K562 (cell line): ENCODE results near the gene RAVER2. TPM values are rescaled to one million over a fixed set of nuclear protein-coding genes. Genes with fewer than 3 reads are reported as not detected.

Experiments
- ATAC-seq: fragments of 200-7000 bp; cut with Tn5 transposase; 3 replicates; pipeline ENCODE4 v1.9.1; 2020; ENCODE audit warnings: moderate library complexity
- BruUV-seq: library from RNA; stranded (reverse); fragments of 400-500 nt; replicated peaks from 2 replicates; lab custom pipeline; 2021; lab: Mats Ljungman, UMichigan
- CTCF ChIA-PET: fragments of 300-600 bp; formaldehyde crosslinking; extraction: SDS; loops from one replicate; lab custom pipeline; 2021; ENCODE audit warnings: low intra/inter-chr PET ratio; lab: Yijun Ruan, JAX
- POLR2A ChIA-PET: fragments of 300-600, 350-650 bp; sonication (Branson Sonifier 250); formaldehyde crosslinking; extraction: SDS; loops from one replicate; lab custom pipeline; 2021; ENCODE audit warnings: antibody characterized with exemption, inconsistent platforms; lab: Yijun Ruan, JAX
- DNase-seq, 4 experiments: peaks; one replicate each; pipeline versions ENCODE4 v3.0.0 to v3.0.0-alpha.2; 2011 to 2018; ENCODE audit warnings: low spot score in 3 of 4, mixed read lengths in 3 of 4; ENCODE audit errors: extremely low read depth in 1 of 4
- FAIRE-seq: peaks from 2 replicates; lab custom pipeline; 2011; peaks lifted over from hg19 to GRCh38; lab: Jason Lieb, UNC
- H2AFZ ChIP-seq: 2 replicates; pipeline ENCODE4 v1.6.0; 2011; ENCODE audit warnings: low read depth, low read length, control low read depth, inconsistent platforms
- H3K27ac ChIP-seq: fragments of 200-600 bp; 3 replicates; pipeline ENCODE4 v1.8.0; 2011; ENCODE audit warnings: low read depth, mild to moderate bottlenecking, control low read depth, inconsistent platforms, low read length, moderate library complexity, mixed read lengths; ENCODE audit errors: extremely low read depth
- H3K27me3 ChIP-seq, 2 experiments: fragments of 300-600 bp in 1 of 2; 2 replicates in 1 of 2; 3 replicates in 1 of 2; pipeline versions ENCODE4 v1.6.0 to v1.8.0; 2011; ENCODE audit warnings: inconsistent platforms in 2 of 2, low read length in 2 of 2, mild to moderate bottlenecking in 1 of 2, mixed read lengths in 1 of 2, moderate library complexity in 1 of 2; ENCODE audit not compliant: control insufficient read depth in 2 of 2, insufficient read depth in 2 of 2
- H3K36me3 ChIP-seq: fragments of 300-600 bp; 3 replicates; pipeline ENCODE4 v1.8.0; 2011; ENCODE audit warnings: mild to moderate bottlenecking, low read length, inconsistent platforms; ENCODE audit not compliant: control insufficient read depth, insufficient read depth
- H3K4me1 ChIP-seq, 2 experiments: fragments of 200-600 bp in 1 of 2; replicated peaks in 1 of 2; 2 replicates in 1 of 2; 3 replicates in 1 of 2; pipeline versions ENCODE4 v1.5.1 to v1.8.0; 2011; ENCODE audit warnings: inconsistent platforms in 2 of 2, low read length in 2 of 2, mild to moderate bottlenecking in 1 of 2, mixed read lengths in 1 of 2, moderate library complexity in 1 of 2; ENCODE audit not compliant: control insufficient read depth in 2 of 2, insufficient read depth in 2 of 2
- H3K4me2 ChIP-seq: 2 replicates; pipeline ENCODE4 v1.6.1; 2011; ENCODE audit warnings: low read length, control low read depth, inconsistent platforms, mixed read lengths; ENCODE audit not compliant: insufficient read depth
- H3K4me3 ChIP-seq: fragments of 200-600 bp; sonication (generic), shearing (Covaris generic); 2 replicates; pipeline ENCODE4 v1.5.1; 2016; ENCODE audit warnings: control low read depth, inconsistent platforms
- H3K79me2 ChIP-seq: fragments of 200-600 bp; 3 replicates; pipeline ENCODE4 v1.8.0; 2011; ENCODE audit warnings: low read length, inconsistent platforms; ENCODE audit not compliant: control insufficient read depth, insufficient read depth
- H3K9ac ChIP-seq, 2 experiments: 2 replicates each; pipeline versions ENCODE4 v1.6.0 to v1.6.1; 2011; ENCODE audit warnings: low read depth in 2 of 2, low read length in 2 of 2, control low read depth in 1 of 2, inconsistent platforms in 1 of 2, mild to moderate bottlenecking in 1 of 2, mixed read lengths in 1 of 2; ENCODE audit not compliant: insufficient read depth in 1 of 2
- H3K9me1 ChIP-seq: one replicate; pipeline ENCODE4 v1.6.0; 2011; ENCODE audit warnings: inconsistent platforms, mild to moderate bottlenecking, low read length, moderate library complexity; ENCODE audit not compliant: control insufficient read depth, insufficient read depth
- H3K9me3 ChIP-seq: replicated peaks from 2 replicates; pipeline ENCODE4 v1.5.1; 2011; ENCODE audit warnings: low read depth, low read length, inconsistent platforms; ENCODE audit not compliant: control insufficient read depth, insufficient read depth
- H4K20me1 ChIP-seq: replicated peaks from 2 replicates; pipeline ENCODE4 v1.6.1; 2011; ENCODE audit warnings: low read length, inconsistent platforms, mixed read lengths; ENCODE audit not compliant: control insufficient read depth, insufficient read depth
- ARID2 ChIP-seq: fragments of 450-650 bp; IDR thresholded peaks from 2 replicates; pipeline ENCODE4 v1.6.1; 2017; ENCODE audit warnings: antibody characterized with exemption, mild to moderate bottlenecking
- DPF2 ChIP-seq: fragments of 450-650 bp; IDR thresholded peaks from 2 replicates; pipeline ENCODE4 v1.6.1; 2016
- HDAC6 ChIP-seq: IDR thresholded peaks from 2 replicates; pipeline ENCODE4 v1.6.1; 2012; ENCODE audit warnings: low read depth, mild to moderate bottlenecking, control low read depth, inconsistent platforms, low read length, moderate library complexity
- HNRNPH1 ChIP-seq: fragments of 200-400 bp; formaldehyde crosslinking; optimal IDR thresholded peaks from 2 replicates; pipeline ENCODE3; 2017; ENCODE audit warnings: low read depth, mild to moderate bottlenecking, low read length, moderate library complexity
- ILF3 ChIP-seq: fragments of 450-650 bp; IDR thresholded peaks from 2 replicates; pipeline ENCODE4 v1.6.1; 2018; ENCODE audit warnings: antibody characterized with exemption, mild to moderate bottlenecking, moderate library complexity, borderline replicate concordance
- ILK ChIP-seq: fragments of 450-650 bp; IDR thresholded peaks from 2 replicates; pipeline ENCODE4 v1.6.1; 2016; ENCODE audit warnings: missing genetic modification characterization, low read depth, mild to moderate bottlenecking, missing compliant biosample characterization, moderate library complexity, borderline replicate concordance
- KAT2B ChIP-seq: IDR thresholded peaks from one replicate; pipeline ENCODE4 v1.6.1; 2012; ENCODE audit warnings: low read depth, mild to moderate bottlenecking, control low read depth, inconsistent platforms, low read length, moderate library complexity
- MNT ChIP-seq, 2 experiments: fragments of 450-650 bp; conservative IDR thresholded peaks; 2 replicates each; pipeline ENCODE4 v1.6.1; 2017; ENCODE audit warnings: mild to moderate bottlenecking in 2 of 2, moderate library complexity in 2 of 2
- PHF20 ChIP-seq: fragments of 450-650 bp; IDR thresholded peaks from 2 replicates; pipeline ENCODE4 v1.6.1; 2018; ENCODE audit not compliant: partially characterized antibody
- RB1 ChIP-seq: fragments of 450-650 bp; IDR thresholded peaks from 2 replicates; pipeline ENCODE4 v1.6.1; 2017; ENCODE audit warnings: low read depth, mild to moderate bottlenecking
- SP1 ChIP-seq: sonication (generic); formaldehyde crosslinking; IDR thresholded peaks from 2 replicates; pipeline ENCODE4 v1.8.1; 2022; ENCODE audit warnings: mild to moderate bottlenecking, missing genetic modification reagents
- TEAD1 ChIP-seq, 2 experiments: fragments of 450-650 bp in 1 of 2; sonication (generic) in 1 of 2; formaldehyde crosslinking; IDR thresholded peaks; 2 replicates each; pipeline versions ENCODE4 v1.4.0 to v1.8.0; 2020 to 2022; ENCODE audit warnings: mild to moderate bottlenecking in 2 of 2, missing genetic modification reagents in 1 of 2
- USF2 ChIP-seq: sonication (generic); formaldehyde crosslinking; IDR thresholded peaks from 2 replicates; pipeline ENCODE4 v1.5.0; 2020; ENCODE audit warnings: missing genetic modification reagents
- ZBTB5 ChIP-seq: fragments of 450-650 bp; IDR thresholded peaks from 2 replicates; pipeline ENCODE4 v1.6.1; 2017; ENCODE audit warnings: antibody characterized with exemption
- WGBS: fragments of 100-300 bp; shearing (Covaris generic); methylation state at CpG from one replicate; pipeline ENCODE4 v1.1.6; 2016; ENCODE audit warnings: low coverage, mixed read lengths; ENCODE audit not compliant: insufficient coverage; ENCODE audit errors: missing lambda C conversion rate; 5-methylcytosine and 5-hydroxymethylcytosine counted together
- in situ Hi-C: fragments of 300-500 bp; cut with MboI; formaldehyde crosslinking; loops from 4 replicates; pipeline ENCODE4 v1.15.0; 2018; ENCODE audit warnings: inconsistent platforms, mixed read lengths
- intact Hi-C: fragments of 100-400 bp; cut with micrococcal nuclease; formaldehyde crosslinking; loops from 2 replicates; pipeline ENCODE4 v1.14.2; 2022
- polyA plus RNA-seq, 8 experiments: library from polyadenylated mRNA; depleted of rRNA in 4 of 8; stranded (reverse) in 5 of 8; unstranded in 3 of 8; fragments of >200 nt; fragmentation: Nextera tagmentation in 2 of 8; fragmentation: Illumina TruSeq in 1 of 8; extraction: Ambion mirVana in 2 of 8; extraction: Trizol in 1 of 8; gene quantifications; 2 replicates each; pipeline versions ENCODE4 v1.2.1 to v1.2.3, GENCODE V29; 2011 to 2014; ENCODE audit warnings: inconsistent platforms in 1 of 8, missing spikeins in 1 of 8
- total RNA-seq, 7 experiments: library from RNA; depleted of rRNA in 6 of 7; stranded (reverse); fragments of >200 nt in 6 of 7; fragmentation: Illumina TruSeq in 2 of 7; extraction: Trizol in 2 of 7; gene quantifications; 2 replicates each; pipeline versions ENCODE4 v1.2.1 to v1.2.3, GENCODE V29; 2011 to 2021; ENCODE audit warnings: low replicate concordance in 1 of 7
- TF ChIP-seq, protein P1 (sequence below): fragments of 250-450 bp; sonication (Bioruptor Pico); IDR thresholded peaks from 2 replicates; pipeline ENCODE4 v1.4.0; 2020; ENCODE audit warnings: mild to moderate bottlenecking, moderate library complexity

The RAVER2 gene
- total and polyA plus RNA-seq, 9 of the 15 experiments (the other 6 are each of a cell fraction or from before 2014, with no cell fraction given) = 1.8 to 6.1 (median 4.4) TPM

GRCh38 chr1:64850846-64851245 lies 106.0 kb downstream of the RAVER2 start:
- Histone ChIP-seq H4K20me1 (no peaks in the 10 kb centered on the region), H2AFZ (no peak overlapping the region), H3K79me2 (no peaks in the 10 kb centered on the region), H3K9me1 (no peaks in the 10 kb centered on the region), H3K4me2 (no peak overlapping the region), H3K27ac (no peak overlapping the region), H3K4me3 (no peak overlapping the region), H3K9me3 (no peaks in the 10 kb centered on the region), H3K36me3 (peaks cover 55% of the 10 kb centered on the region; the same call in 2 of the 3 replicates), H3K27me3 (no peaks in the 10 kb centered on the region), H3K4me1 (no peaks in the 10 kb centered on the region), H3K9ac (no peak overlapping the region)
- no peak for ATAC-seq
- no peak for DNase-seq
- in situ Hi-C loops = no loop called here
- ChIA-PET CTCF (no interaction called here), POLR2A (interaction anchor here (1.0 to 1.1 kb wide), 2 partner anchors 19 to 47 kb away, joined by 3 to 4 read pairs; no protein-coding TSS in a partner anchor)
- FAIRE-seq = no peak
- no TSS peak for BruUV-seq
- 89% methylated on average over 10 of the region's 10 CpGs for WGBS
- intact Hi-C loops = no loop called here
- TF ChIP-seq MNT (conservative IDR thresholded peaks at IDR 0.05) (no peak), USF2 (CRISPR knock-in tag) (no peak), DPF2 (no peak), ILF3 (no peak), PHF20 (no peak), HDAC6 (no peak), RB1 (no peak), ILK (tag) (no peak), SP1 (CRISPR knock-in tag) (no peak), KAT2B (no peak), ZBTB5 (no peak), TEAD1 (CRISPR knock-in tag; IDR thresholded peaks at IDR 0.05) (no peak), ARID2 (no peak), HNRNPH1 (no peak)
- TF ChIP-seq, protein P1, sequence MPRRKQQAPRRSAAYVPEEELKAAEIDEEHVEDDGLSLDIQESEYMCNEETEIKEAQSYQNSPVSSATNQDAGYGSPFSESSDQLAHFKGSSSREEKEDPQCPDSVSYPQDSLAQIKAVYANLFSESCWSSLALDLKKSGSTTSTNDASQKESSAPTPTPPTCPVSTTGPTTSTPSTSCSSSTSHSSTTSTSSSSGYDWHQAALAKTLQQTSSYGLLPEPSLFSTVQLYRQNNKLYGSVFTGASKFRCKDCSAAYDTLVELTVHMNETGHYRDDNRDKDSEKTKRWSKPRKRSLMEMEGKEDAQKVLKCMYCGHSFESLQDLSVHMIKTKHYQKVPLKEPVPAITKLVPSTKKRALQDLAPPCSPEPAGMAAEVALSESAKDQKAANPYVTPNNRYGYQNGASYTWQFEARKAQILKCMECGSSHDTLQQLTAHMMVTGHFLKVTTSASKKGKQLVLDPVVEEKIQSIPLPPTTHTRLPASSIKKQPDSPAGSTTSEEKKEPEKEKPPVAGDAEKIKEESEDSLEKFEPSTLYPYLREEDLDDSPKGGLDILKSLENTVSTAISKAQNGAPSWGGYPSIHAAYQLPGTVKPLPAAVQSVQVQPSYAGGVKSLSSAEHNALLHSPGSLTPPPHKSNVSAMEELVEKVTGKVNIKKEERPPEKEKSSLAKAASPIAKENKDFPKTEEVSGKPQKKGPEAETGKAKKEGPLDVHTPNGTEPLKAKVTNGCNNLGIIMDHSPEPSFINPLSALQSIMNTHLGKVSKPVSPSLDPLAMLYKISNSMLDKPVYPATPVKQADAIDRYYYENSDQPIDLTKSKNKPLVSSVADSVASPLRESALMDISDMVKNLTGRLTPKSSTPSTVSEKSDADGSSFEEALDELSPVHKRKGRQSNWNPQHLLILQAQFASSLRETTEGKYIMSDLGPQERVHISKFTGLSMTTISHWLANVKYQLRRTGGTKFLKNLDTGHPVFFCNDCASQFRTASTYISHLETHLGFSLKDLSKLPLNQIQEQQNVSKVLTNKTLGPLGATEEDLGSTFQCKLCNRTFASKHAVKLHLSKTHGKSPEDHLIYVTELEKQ (CRISPR knock-in tag) = no peak
